Ectodermal cell (in vitro differentiated cells): ENCODE results near the gene CSNK2A1.
A peak's percentile ranks its signal among the peaks of the same experiment; 100 is the strongest.

Experiments
- H3K27ac ChIP-seq: 2 replicates; pipeline ENCODE4 v1.7.0; 2013; ENCODE audit warnings: mild to moderate bottlenecking, low read depth, low read length; ENCODE audit not compliant: insufficient read depth, poor library complexity, severe bottlenecking
- H3K27me3 ChIP-seq: 2 replicates; pipeline ENCODE4 v1.7.0; 2013; ENCODE audit warnings: mild to moderate bottlenecking, low read length; ENCODE audit not compliant: insufficient read depth, control insufficient read depth, poor library complexity, severe bottlenecking
- H3K36me3 ChIP-seq: one replicate; pipeline ENCODE4 v1.7.0; 2013; ENCODE audit warnings: low read length; ENCODE audit not compliant: control insufficient read depth, insufficient read depth
- H3K4me1 ChIP-seq: one replicate; pipeline ENCODE4 v1.7.0; 2013; ENCODE audit warnings: low read length; ENCODE audit not compliant: control insufficient read depth, insufficient read depth
- H3K4me3 ChIP-seq: 2 replicates; pipeline ENCODE4 v1.7.0; 2013; ENCODE audit warnings: low read depth, low read length, control low read depth; ENCODE audit not compliant: insufficient read depth
- H3K9me3 ChIP-seq: 2 replicates; pipeline ENCODE4 v1.7.0; 2013; ENCODE audit warnings: mild to moderate bottlenecking, low read length, moderate library complexity; ENCODE audit not compliant: control insufficient read depth
- WGBS, 2 experiments: methylation state at CpG; one replicate each; pipeline ENCODE4 v1.1.7; 2013; ENCODE audit warnings: missing lambda C conversion rate in 2 of 2; 5-methylcytosine and 5-hydroxymethylcytosine counted together

CSNK2A1 gene

GRCh38 chr20:548906-549305 is 5.3 kb upstream of the CSNK2A1 start:
- 88% methylated on average over 1 of the region's 1 CpG for WGBS, 2 experiments
- H3K36me3 ChIP-seq = no peaks in the 10 kb centered on the region

GRCh38 chr20:547394-547793 is 3.8 kb upstream of the CSNK2A1 start:
- H3K36me3 ChIP-seq = no peaks in the 10 kb centered on the region
- H3K4me1 ChIP-seq = no peaks in the 10 kb centered on the region
- no peaks in the 10 kb centered on the region for H3K9me3 ChIP-seq
- peaks cover 33% of the 10 kb centered on the region for H3K27me3 ChIP-seq
- 95 to 100% methylated on average over 1 of the region's 1 CpG for WGBS, 2 experiments
- no peak overlapping the region for H3K27ac ChIP-seq
- H3K4me3 ChIP-seq = no peak overlapping the region

More at GRCh38 chr20:548906-549305, 5.3 kb upstream of the CSNK2A1 start:
- Histone ChIP-seq H3K4me1 (no peaks in the 10 kb centered on the region), H3K27me3 (peaks cover 33% of the 10 kb centered on the region), H3K27ac (no peak overlapping the region), H3K4me3 (no peak overlapping the region), H3K9me3 (no peaks in the 10 kb centered on the region)

- H3K9me3 ChIP-seq = no peaks in the 10 kb centered on the region
- WGBS, 2 experiments = 83 to 93% methylated on average over 3 of the region's 3 CpGs
- peaks cover 33% of the 10 kb centered on the region for H3K27me3 ChIP-seq
Measured at GRCh38 chr20:546353-546752, 2.8 kb upstream of the CSNK2A1 start.

GRCh38 chr20:544153-544725 is 649 bp upstream of the CSNK2A1 start:
- WGBS, 2 experiments = 75 to 78% methylated on average over 6 of the region's 6 CpGs
- H3K27me3 ChIP-seq = peaks cover 23% of the 10 kb centered on the region
- H3K36me3 ChIP-seq = peaks cover 8% of the 10 kb centered on the region
- no peaks in the 10 kb centered on the region for H3K4me1 ChIP-seq
- no peaks in the 10 kb centered on the region for H3K9me3 ChIP-seq
- H3K27ac ChIP-seq = no peak overlapping the region
- peak overlapping the region; percentile 87 for H3K4me3 ChIP-seq

More at GRCh38 chr20:546353-546752, 2.8 kb upstream of the CSNK2A1 start:
- Histone ChIP-seq H3K4me1 (no peaks in the 10 kb centered on the region), H3K36me3 (no peaks in the 10 kb centered on the region), H3K4me3 (no peak overlapping the region), H3K27ac (no peak overlapping the region)

GRCh38 chr20:542777-543368 is 717 bp downstream of the CSNK2A1 start:
- Histone ChIP-seq H3K4me1 (no peaks in the 10 kb centered on the region), H3K36me3 (peaks cover 8% of the 10 kb centered on the region), H3K9me3 (no peaks in the 10 kb centered on the region), H3K4me3 (peak overlapping the region; percentile 87), H3K27me3 (peaks cover 23% of the 10 kb centered on the region), H3K27ac (peak overlapping the region; percentile 80)
- 0% methylated on average over 11 to 12 of the region's 12 CpGs for WGBS, 2 experiments

GRCh38 chr20:540391-541201 is 3.0 kb downstream of the CSNK2A1 start:
- H3K36me3 ChIP-seq = peaks cover 8% of the 10 kb centered on the region
- WGBS, 2 experiments = 91 to 92% methylated on average over 3 of the region's 3 CpGs
- H3K4me1 ChIP-seq = no peaks in the 10 kb centered on the region
- H3K9me3 ChIP-seq = no peaks in the 10 kb centered on the region
- peaks cover 3% of the 10 kb centered on the region for H3K27me3 ChIP-seq
- no peak overlapping the region for H3K27ac ChIP-seq
- no peak overlapping the region for H3K4me3 ChIP-seq

- Histone ChIP-seq H3K4me1 (no peaks in the 10 kb centered on the region), H3K4me3 (no peak overlapping the region), H3K9me3 (no peaks in the 10 kb centered on the region), H3K27ac (no peak overlapping the region), H3K36me3 (peaks cover 8% of the 10 kb centered on the region), H3K27me3 (no peaks in the 10 kb centered on the region)
- 55 to 62% methylated on average over 2 of the region's 2 CpGs for WGBS, 2 experiments
Measured at GRCh38 chr20:539848-540247, 3.7 kb downstream of the CSNK2A1 start.

- 68 to 83% methylated on average over 2 of the region's 2 CpGs for WGBS, 2 experiments
- peaks cover 8% of the 10 kb centered on the region for H3K36me3 ChIP-seq
- H3K27ac ChIP-seq = no peak overlapping the region
- no peaks in the 10 kb centered on the region for H3K9me3 ChIP-seq
- no peaks in the 10 kb centered on the region for H3K27me3 ChIP-seq
- H3K4me3 ChIP-seq = no peak overlapping the region
- no peaks in the 10 kb centered on the region for H3K4me1 ChIP-seq
Measured at GRCh38 chr20:539191-539590, 4.4 kb downstream of the CSNK2A1 start.

- Histone ChIP-seq H3K27ac (no peak overlapping the region), H3K9me3 (no peaks in the 10 kb centered on the region), H3K4me1 (no peaks in the 10 kb centered on the region), H3K4me3 (no peak overlapping the region), H3K27me3 (no peaks in the 10 kb centered on the region), H3K36me3 (peaks cover 8% of the 10 kb centered on the region)
- WGBS, 2 experiments = 84 to 91% methylated on average over 6 of the region's 6 CpGs
Measured at GRCh38 chr20:537983-538382, 5.6 kb downstream of the CSNK2A1 start.

GRCh38 chr20:536426-537010 is 7.1 kb downstream of the CSNK2A1 start:
- Histone ChIP-seq H3K4me3 (no peak overlapping the region), H3K4me1 (no peaks in the 10 kb centered on the region), H3K27ac (no peak overlapping the region), H3K27me3 (no peaks in the 10 kb centered on the region), H3K36me3 (peaks cover 8% of the 10 kb centered on the region), H3K9me3 (no peaks in the 10 kb centered on the region)
- WGBS, 2 experiments = 87 to 89% methylated on average over 6 to 7 of the region's 7 CpGs
